K562 (cell line): ENCODE results near the gene PSAP. TPM values are rescaled to one million over a fixed set of nuclear protein-coding genes. Genes with fewer than 3 reads are reported as not detected.

ENCODE experiments used
- BCL6 ChIP-seq: fragments of 250-450 bp; sonication (Bioruptor Pico); IDR thresholded peaks from 2 replicates; pipeline ENCODE4 v1.4.0; 2020
- CTCFL ChIP-seq: IDR thresholded peaks from 2 replicates; pipeline ENCODE4 v1.6.1; 2011; ENCODE audit warnings: borderline replicate concordance, low read depth, mild to moderate bottlenecking, moderate library complexity, low read length; ENCODE audit not compliant: insufficient read depth, poor library complexity, severe bottlenecking
- ESRRA ChIP-seq: fragments of 450-650 bp; IDR thresholded peaks from 2 replicates; pipeline ENCODE4 v1.6.1; 2014; ENCODE audit warnings: low read depth, mild to moderate bottlenecking, moderate library complexity, borderline replicate concordance
- WHSC1 ChIP-seq: IDR thresholded peaks from one replicate; pipeline ENCODE4 v1.6.1; 2012; ENCODE audit warnings: low read length, control low read depth, inconsistent platforms
- ZBTB17 ChIP-seq: fragments of 450-650 bp; formaldehyde crosslinking; IDR thresholded peaks from 2 replicates; pipeline ENCODE4 v1.4.0; 2020; ENCODE audit warnings: mild to moderate bottlenecking
- polyA plus RNA-seq, 8 experiments: library from polyadenylated mRNA; depleted of rRNA in 4 of 8; stranded (reverse) in 5 of 8; unstranded in 3 of 8; fragments of >200 nt; fragmentation: Nextera tagmentation in 2 of 8; fragmentation: Illumina TruSeq in 1 of 8; extraction: Ambion mirVana in 2 of 8; extraction: Trizol in 1 of 8; gene quantifications; 2 replicates each; pipeline versions ENCODE4 v1.2.1 to v1.2.3, GENCODE V29; 2011 to 2014; ENCODE audit warnings: inconsistent platforms in 1 of 8, missing spikeins in 1 of 8
- total RNA-seq, 7 experiments: library from RNA; depleted of rRNA in 6 of 7; stranded (reverse); fragments of >200 nt in 6 of 7; fragmentation: Illumina TruSeq in 2 of 7; extraction: Trizol in 2 of 7; gene quantifications; 2 replicates each; pipeline versions ENCODE4 v1.2.1 to v1.2.3, GENCODE V29; 2011 to 2021; ENCODE audit warnings: low replicate concordance in 1 of 7
- TF ChIP-seq, protein P1 (sequence below): fragments of 200-800 bp; sonication (Bioruptor generic); IDR thresholded peaks from 2 replicates; pipeline ENCODE4 v1.6.1; 2017; ENCODE audit warnings: missing genetic modification characterization, missing compliant biosample characterization
- TF ChIP-seq, protein P2 (sequence below): sonication (generic); formaldehyde crosslinking; IDR thresholded peaks from 2 replicates; pipeline ENCODE4 v1.8.0; 2022; ENCODE audit warnings: missing genetic modification reagents, mild to moderate bottlenecking, borderline replicate concordance
- TF ChIP-seq, protein P3 (sequence below), 2 experiments: fragments of 450-650 bp; formaldehyde crosslinking in 1 of 2; IDR thresholded peaks; 2 replicates each; pipeline versions ENCODE4 v1.4.0 to v1.6.1; 2014 to 2020; ENCODE audit warnings: mild to moderate bottlenecking in 2 of 2, borderline replicate concordance in 1 of 2, low read depth in 1 of 2

Gene PSAP
- total and polyA plus RNA-seq, 9 of the 15 experiments (the other 6 are each of a cell fraction or from before 2014, with no cell fraction given), result 245 to 700 (median 429) TPM

- TF ChIP-seq CTCFL, result no peak
- TF ChIP-seq, protein P1, sequence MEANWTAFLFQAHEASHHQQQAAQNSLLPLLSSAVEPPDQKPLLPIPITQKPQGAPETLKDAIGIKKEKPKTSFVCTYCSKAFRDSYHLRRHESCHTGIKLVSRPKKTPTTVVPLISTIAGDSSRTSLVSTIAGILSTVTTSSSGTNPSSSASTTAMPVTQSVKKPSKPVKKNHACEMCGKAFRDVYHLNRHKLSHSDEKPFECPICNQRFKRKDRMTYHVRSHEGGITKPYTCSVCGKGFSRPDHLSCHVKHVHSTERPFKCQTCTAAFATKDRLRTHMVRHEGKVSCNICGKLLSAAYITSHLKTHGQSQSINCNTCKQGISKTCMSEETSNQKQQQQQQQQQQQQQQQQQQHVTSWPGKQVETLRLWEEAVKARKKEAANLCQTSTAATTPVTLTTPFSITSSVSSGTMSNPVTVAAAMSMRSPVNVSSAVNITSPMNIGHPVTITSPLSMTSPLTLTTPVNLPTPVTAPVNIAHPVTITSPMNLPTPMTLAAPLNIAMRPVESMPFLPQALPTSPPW, result 0 out of 2 replicates have a peak, but pooled peaks have one; percentile 8
- TF ChIP-seq BCL6, result no peak
- no peak for TF ChIP-seq WHSC1
- TF ChIP-seq, protein P2, sequence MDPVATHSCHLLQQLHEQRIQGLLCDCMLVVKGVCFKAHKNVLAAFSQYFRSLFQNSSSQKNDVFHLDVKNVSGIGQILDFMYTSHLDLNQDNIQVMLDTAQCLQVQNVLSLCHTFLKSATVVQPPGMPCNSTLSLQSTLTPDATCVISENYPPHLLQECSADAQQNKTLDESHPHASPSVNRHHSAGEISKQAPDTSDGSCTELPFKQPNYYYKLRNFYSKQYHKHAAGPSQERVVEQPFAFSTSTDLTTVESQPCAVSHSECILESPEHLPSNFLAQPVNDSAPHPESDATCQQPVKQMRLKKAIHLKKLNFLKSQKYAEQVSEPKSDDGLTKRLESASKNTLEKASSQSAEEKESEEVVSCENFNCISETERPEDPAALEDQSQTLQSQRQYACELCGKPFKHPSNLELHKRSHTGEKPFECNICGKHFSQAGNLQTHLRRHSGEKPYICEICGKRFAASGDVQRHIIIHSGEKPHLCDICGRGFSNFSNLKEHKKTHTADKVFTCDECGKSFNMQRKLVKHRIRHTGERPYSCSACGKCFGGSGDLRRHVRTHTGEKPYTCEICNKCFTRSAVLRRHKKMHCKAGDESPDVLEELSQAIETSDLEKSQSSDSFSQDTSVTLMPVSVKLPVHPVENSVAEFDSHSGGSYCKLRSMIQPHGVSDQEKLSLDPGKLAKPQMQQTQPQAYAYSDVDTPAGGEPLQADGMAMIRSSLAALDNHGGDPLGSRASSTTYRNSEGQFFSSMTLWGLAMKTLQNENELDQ (CRISPR knock-in tag), result no peak
- no peak for TF ChIP-seq ESRRA
- TF ChIP-seq, protein P3, sequence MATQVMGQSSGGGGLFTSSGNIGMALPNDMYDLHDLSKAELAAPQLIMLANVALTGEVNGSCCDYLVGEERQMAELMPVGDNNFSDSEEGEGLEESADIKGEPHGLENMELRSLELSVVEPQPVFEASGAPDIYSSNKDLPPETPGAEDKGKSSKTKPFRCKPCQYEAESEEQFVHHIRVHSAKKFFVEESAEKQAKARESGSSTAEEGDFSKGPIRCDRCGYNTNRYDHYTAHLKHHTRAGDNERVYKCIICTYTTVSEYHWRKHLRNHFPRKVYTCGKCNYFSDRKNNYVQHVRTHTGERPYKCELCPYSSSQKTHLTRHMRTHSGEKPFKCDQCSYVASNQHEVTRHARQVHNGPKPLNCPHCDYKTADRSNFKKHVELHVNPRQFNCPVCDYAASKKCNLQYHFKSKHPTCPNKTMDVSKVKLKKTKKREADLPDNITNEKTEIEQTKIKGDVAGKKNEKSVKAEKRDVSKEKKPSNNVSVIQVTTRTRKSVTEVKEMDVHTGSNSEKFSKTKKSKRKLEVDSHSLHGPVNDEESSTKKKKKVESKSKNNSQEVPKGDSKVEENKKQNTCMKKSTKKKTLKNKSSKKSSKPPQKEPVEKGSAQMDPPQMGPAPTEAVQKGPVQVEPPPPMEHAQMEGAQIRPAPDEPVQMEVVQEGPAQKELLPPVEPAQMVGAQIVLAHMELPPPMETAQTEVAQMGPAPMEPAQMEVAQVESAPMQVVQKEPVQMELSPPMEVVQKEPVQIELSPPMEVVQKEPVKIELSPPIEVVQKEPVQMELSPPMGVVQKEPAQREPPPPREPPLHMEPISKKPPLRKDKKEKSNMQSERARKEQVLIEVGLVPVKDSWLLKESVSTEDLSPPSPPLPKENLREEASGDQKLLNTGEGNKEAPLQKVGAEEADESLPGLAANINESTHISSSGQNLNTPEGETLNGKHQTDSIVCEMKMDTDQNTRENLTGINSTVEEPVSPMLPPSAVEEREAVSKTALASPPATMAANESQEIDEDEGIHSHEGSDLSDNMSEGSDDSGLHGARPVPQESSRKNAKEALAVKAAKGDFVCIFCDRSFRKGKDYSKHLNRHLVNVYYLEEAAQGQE (IDR thresholded peaks at IDR 0.05; ENCODE audit: borderline replicate concordance), result peak; percentile 44; the same call in 1 of the 2 replicates
- TF ChIP-seq, protein P3 (CRISPR knock-in tag; IDR thresholded peaks at IDR 0.05; ENCODE audit: low read depth), result no peak
- TF ChIP-seq ZBTB17 (CRISPR knock-in tag), result peak; percentile 99
These were observed 73.7 kb downstream of the PSAP start (continued) for GRCh38 chr10:71777213-71777985.
